ENCODE results near the gene GPC6.

DNA sequence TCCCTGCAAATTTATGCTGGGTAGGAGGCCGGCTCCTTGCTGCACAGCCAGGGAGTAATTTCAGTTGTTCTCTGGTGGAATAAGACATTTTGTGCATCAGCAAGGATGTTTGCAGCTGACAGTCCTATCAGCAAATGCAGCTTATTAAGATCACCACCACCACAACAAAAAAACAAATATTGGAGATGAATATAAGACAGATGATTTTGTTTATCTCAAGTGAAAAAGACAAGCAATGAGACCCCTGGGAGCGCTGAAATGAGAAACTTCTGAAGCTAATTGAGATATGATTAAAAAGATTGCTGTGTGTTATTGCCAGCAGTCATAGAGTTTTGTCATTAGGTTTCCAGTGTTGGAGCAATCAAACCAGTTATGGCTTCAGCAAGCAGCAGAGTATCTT, 505.6 kb downstream of the GPC6 start:
- TF ChIP-seq, protein P1, sequence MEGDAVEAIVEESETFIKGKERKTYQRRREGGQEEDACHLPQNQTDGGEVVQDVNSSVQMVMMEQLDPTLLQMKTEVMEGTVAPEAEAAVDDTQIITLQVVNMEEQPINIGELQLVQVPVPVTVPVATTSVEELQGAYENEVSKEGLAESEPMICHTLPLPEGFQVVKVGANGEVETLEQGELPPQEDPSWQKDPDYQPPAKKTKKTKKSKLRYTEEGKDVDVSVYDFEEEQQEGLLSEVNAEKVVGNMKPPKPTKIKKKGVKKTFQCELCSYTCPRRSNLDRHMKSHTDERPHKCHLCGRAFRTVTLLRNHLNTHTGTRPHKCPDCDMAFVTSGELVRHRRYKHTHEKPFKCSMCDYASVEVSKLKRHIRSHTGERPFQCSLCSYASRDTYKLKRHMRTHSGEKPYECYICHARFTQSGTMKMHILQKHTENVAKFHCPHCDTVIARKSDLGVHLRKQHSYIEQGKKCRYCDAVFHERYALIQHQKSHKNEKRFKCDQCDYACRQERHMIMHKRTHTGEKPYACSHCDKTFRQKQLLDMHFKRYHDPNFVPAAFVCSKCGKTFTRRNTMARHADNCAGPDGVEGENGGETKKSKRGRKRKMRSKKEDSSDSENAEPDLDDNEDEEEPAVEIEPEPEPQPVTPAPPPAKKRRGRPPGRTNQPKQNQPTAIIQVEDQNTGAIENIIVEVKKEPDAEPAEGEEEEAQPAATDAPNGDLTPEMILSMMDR (IDR thresholded peaks at IDR 0.05), result no peak
- no peak for TF ChIP-seq POLR2A (IDR thresholded peaks at IDR 0.05)

Measured in uterus (tissue), 2 donors.